OCI-LY3 (cell line): ENCODE results near the gene NUP153.

Experiments
- EZH2phosphoT487 ChIP-seq: fragments of 200-600 bp; shearing (Covaris generic); IDR thresholded peaks from 2 replicates; pipeline ENCODE4 v1.6.1; 2018; ENCODE audit warnings: antibody characterized with exemption, mixed run types, low read depth
- TF ChIP-seq, protein P1 (sequence below): fragments of 200-600, 300-600 bp; sonication (generic); IDR thresholded peaks from 2 replicates; pipeline ENCODE4 v1.5.1; 2014; ENCODE audit warnings: antibody characterized with exemption, low read length, low read depth

- TF ChIP-seq, protein P1, sequence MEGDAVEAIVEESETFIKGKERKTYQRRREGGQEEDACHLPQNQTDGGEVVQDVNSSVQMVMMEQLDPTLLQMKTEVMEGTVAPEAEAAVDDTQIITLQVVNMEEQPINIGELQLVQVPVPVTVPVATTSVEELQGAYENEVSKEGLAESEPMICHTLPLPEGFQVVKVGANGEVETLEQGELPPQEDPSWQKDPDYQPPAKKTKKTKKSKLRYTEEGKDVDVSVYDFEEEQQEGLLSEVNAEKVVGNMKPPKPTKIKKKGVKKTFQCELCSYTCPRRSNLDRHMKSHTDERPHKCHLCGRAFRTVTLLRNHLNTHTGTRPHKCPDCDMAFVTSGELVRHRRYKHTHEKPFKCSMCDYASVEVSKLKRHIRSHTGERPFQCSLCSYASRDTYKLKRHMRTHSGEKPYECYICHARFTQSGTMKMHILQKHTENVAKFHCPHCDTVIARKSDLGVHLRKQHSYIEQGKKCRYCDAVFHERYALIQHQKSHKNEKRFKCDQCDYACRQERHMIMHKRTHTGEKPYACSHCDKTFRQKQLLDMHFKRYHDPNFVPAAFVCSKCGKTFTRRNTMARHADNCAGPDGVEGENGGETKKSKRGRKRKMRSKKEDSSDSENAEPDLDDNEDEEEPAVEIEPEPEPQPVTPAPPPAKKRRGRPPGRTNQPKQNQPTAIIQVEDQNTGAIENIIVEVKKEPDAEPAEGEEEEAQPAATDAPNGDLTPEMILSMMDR, result no peak
- TF ChIP-seq EZH2phosphoT487, result no peak
Measured at GRCh38 chr6:17754254-17754653, 47.5 kb upstream of the NUP153 start.
